Uterus (tissue), 4 donors: ENCODE measurements around the gene ARHGEF10L. TPM values are rescaled to one million over a fixed set of nuclear protein-coding genes. Genes with fewer than 3 reads are reported as not detected.

Experiments
- DNase-seq, 2 donors: peaks; one replicate each; pipeline ENCODE4 v3.0.0-alpha.2; 2019 to 2020
- H3K27ac ChIP-seq, 2 donors: fragments of 200-600 bp; sonication (generic); 1 replicate in 1 of 2; 2 replicates in 1 of 2; pipeline ENCODE4 v1.5.1; 2016 to 2018
- H3K27me3 ChIP-seq, 2 donors: fragments of 200-600 bp; sonication (generic); one replicate each; pipeline ENCODE4 v1.5.1; 2018 to 2019; ENCODE audit warnings: control low read depth in 1 of 2
- H3K36me3 ChIP-seq, 2 donors: fragments of 200-600 bp; sonication (generic); one replicate each; pipeline ENCODE4 v1.5.1; 2019; ENCODE audit warnings: control low read depth in 1 of 2
- H3K4me1 ChIP-seq, 2 donors: fragments of 200-600 bp; sonication (generic); one replicate each; pipeline ENCODE4 v1.5.1; 2018 to 2019; ENCODE audit warnings: control low read depth in 1 of 2
- H3K4me3 ChIP-seq, 2 donors: fragments of 200-600 bp; sonication (generic); 1 replicate in 1 of 2; 2 replicates in 1 of 2; pipeline ENCODE4 v1.5.1; 2018 to 2019; ENCODE audit warnings: mild to moderate bottlenecking in 1 of 2
- H3K9me3 ChIP-seq, 2 donors: fragments of 200-600 bp; sonication (generic); one replicate each; pipeline ENCODE4 v1.5.1; 2019; ENCODE audit warnings: control low read depth in 1 of 2
- POLR2A ChIP-seq, 2 donors: fragments of 450-650 bp; IDR thresholded peaks; one replicate each; pipeline ENCODE4 v1.6.1; 2016; ENCODE audit warnings: antibody characterized with exemption in 2 of 2, mild to moderate bottlenecking in 1 of 2, moderate library complexity in 1 of 2
- intact Hi-C: fragments of 100-400 bp; cut with DNase I; formaldehyde crosslinking; loops from one replicate; pipeline ENCODE4 v1.15.1; 2023; ENCODE audit warnings: low total_unique reads
- total RNA-seq, 4 donors: library from RNA; depleted of rRNA in 3 of 4; stranded (reverse); fragments of >200 nt in 3 of 4; gene quantifications; one replicate each; pipeline versions ENCODE4 v1.1.0 to v1.2.4, GENCODE V29; 2014 to 2023
- TF ChIP-seq, protein P1 (sequence below), 4 experiments: fragments of 200-600 bp in 2 of 4; fragments of 450-650 bp in 2 of 4; sonication (generic) in 2 of 4; IDR thresholded peaks; one replicate each; pipeline ENCODE4 v1.5.1; 2016 to 2019; ENCODE audit warnings: antibody characterized with exemption in 4 of 4, mild to moderate bottlenecking in 2 of 4, moderate library complexity in 1 of 4
- donor health status: DM: yes; HTN: yes; CAD: no.

ARHGEF10L gene
- total RNA-seq, 4 donors from 2014 or later = 5.6 to 61.9 (median 19.1) TPM

DNA sequence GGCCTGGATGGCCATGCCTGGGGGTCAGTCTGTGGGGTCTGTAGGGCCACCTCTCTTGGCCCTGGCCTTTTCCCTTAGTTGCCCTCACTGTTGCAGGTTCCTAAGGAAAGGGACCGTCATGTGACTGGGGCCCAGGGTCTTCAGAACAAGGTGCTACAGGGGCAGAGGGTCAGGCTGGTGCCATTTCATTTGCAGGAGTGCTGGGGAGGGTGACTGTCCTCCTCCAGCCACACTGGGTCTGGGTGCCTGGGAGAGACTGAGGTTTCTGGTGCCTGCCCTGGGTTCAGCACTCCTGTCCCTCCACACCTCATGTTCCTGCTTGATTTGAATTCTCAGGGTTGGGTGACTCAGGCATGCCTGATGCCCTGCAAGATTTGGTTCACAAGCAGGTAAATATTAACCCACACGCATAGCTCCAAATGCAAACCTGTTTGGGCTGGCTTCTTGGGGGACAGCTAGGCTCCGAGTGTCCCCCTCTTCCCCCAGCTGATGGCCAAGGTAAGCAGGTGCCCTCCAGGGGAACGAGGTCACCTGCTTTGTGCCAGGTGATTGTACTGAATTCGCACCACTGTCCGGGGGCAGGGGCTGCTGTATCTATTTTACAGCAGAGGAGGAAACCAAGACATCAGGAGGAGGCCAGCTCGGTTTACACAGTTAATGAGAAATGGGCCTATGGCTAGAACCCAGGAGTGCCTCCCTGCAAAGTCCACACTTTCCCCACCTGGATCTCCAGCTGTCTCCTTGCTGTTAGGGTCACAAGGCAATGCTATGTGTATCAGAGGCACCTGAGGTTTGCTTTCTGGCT, 20.3 kb downstream of the ARHGEF10L start:
- H3K4me1 ChIP-seq = peaks cover 0 to 3% of the 10 kb centered on the region in 2 donors
- no peak overlapping the region for H3K4me3 ChIP-seq
- DNase-seq = no peak
- peak overlapping the region; percentile 76 to 77 for H3K27ac ChIP-seq
- no peaks in the 10 kb centered on the region for H3K27me3 ChIP-seq
- intact Hi-C loops = no loop called here
- H3K36me3 ChIP-seq = no peaks in the 10 kb centered on the region
- H3K9me3 ChIP-seq = no peaks in the 10 kb centered on the region
- TF ChIP-seq, protein P1, sequence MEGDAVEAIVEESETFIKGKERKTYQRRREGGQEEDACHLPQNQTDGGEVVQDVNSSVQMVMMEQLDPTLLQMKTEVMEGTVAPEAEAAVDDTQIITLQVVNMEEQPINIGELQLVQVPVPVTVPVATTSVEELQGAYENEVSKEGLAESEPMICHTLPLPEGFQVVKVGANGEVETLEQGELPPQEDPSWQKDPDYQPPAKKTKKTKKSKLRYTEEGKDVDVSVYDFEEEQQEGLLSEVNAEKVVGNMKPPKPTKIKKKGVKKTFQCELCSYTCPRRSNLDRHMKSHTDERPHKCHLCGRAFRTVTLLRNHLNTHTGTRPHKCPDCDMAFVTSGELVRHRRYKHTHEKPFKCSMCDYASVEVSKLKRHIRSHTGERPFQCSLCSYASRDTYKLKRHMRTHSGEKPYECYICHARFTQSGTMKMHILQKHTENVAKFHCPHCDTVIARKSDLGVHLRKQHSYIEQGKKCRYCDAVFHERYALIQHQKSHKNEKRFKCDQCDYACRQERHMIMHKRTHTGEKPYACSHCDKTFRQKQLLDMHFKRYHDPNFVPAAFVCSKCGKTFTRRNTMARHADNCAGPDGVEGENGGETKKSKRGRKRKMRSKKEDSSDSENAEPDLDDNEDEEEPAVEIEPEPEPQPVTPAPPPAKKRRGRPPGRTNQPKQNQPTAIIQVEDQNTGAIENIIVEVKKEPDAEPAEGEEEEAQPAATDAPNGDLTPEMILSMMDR (IDR thresholded peaks at IDR 0.05) = no peak
- TF ChIP-seq POLR2A (IDR thresholded peaks at IDR 0.05) = no peak

DNA sequence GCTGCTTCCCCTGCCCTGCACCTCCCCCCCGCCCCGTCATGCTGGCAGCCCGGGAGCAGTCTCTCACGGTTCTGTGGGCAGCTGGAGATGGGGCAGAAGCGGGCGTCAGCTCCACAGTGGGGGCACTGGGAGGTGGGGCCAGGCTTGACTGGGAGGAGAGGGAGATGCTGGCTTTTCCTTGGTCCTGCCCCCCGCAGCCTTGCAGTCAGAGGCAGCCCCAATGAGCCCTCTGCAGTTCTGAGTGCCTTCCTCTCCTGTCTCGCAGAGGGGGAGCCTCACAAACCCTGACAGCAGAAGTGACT, 21.7 kb downstream of the ARHGEF10L start:
- DNase-seq = no peak
- intact Hi-C loops = no loop called here
- H3K27me3 ChIP-seq = no peaks in the 10 kb centered on the region
- no peak overlapping the region for H3K4me3 ChIP-seq
- no peaks in the 10 kb centered on the region for H3K36me3 ChIP-seq
- peaks cover 0 to 7% of the 10 kb centered on the region in 2 donors for H3K4me1 ChIP-seq
- TF ChIP-seq POLR2A (IDR thresholded peaks at IDR 0.05) = no peak
- TF ChIP-seq, protein P1 (IDR thresholded peaks at IDR 0.05) = no peak
- H3K9me3 ChIP-seq = no peaks in the 10 kb centered on the region
- peak overlapping the region; percentile 76 to 77 for H3K27ac ChIP-seq

DNA sequence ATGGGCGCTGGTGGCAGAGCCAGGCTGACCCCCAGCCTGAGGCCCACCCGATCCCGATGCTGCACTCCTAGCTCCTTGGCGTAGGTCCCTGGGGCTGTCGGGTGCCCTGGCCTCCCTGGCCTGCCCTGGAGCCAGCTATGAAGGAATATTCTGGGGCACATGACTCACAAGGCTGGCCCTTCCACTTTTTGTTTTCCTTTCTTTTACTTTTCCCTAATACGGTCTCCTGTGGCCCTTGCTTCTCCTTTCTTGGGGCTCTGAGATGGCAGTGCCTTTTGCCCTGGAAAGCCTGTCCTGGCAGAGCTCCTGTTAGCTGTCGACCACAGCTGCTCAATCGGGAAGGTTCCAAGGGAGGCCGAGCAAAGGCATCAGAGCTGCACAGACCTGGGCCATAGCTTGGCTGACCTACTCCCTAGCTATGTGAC, 22.1 kb downstream of the ARHGEF10L start:
- Histone ChIP-seq H3K4me3 (no peak overlapping the region), H3K27me3 (no peaks in the 10 kb centered on the region), H3K27ac (peak overlapping the region; percentile 76 to 77), H3K36me3 (no peaks in the 10 kb centered on the region), H3K9me3 (no peaks in the 10 kb centered on the region), H3K4me1 (peaks cover 0 to 7% of the 10 kb centered on the region in 2 donors)
- intact Hi-C loops = no loop called here
- TF ChIP-seq POLR2A (IDR thresholded peaks at IDR 0.05) = peak in 1 of 2 donors; percentile 15
- TF ChIP-seq, protein P1 (IDR thresholded peaks at IDR 0.05) = no peak
- peak; percentile 42 to 55 for DNase-seq

DNA sequence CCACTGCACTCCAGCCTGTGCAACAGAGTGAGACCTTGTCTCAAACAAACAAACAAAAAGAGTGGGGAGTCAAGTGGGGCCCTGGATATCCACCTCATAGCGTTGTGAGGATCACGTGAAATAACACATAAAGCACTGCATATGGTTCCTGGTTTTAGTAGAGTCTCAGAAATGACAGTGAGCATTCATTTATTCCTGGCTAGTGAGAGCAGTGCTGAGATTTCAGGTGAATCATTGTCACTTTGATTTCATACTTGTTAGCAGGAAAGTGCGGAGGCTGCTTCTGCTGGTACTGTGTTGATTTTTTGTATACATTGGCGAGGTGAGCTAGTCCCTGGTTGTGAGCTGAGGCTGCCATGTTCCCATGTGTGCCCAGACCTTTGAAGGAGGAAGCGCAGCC, 22.9 kb downstream of the ARHGEF10L start:
- no peak for TF ChIP-seq POLR2A (IDR thresholded peaks at IDR 0.05)
- TF ChIP-seq, protein P1 (IDR thresholded peaks at IDR 0.05) = no peak
- Histone ChIP-seq H3K4me1 (peaks cover 0 to 12% of the 10 kb centered on the region in 2 donors), H3K4me3 (no peak overlapping the region), H3K9me3 (no peaks in the 10 kb centered on the region), H3K27ac (peak overlapping the region; percentile 76 to 77), H3K36me3 (no peaks in the 10 kb centered on the region), H3K27me3 (no peaks in the 10 kb centered on the region)
- intact Hi-C loops = no loop called here
- DNase-seq = no peak

DNA sequence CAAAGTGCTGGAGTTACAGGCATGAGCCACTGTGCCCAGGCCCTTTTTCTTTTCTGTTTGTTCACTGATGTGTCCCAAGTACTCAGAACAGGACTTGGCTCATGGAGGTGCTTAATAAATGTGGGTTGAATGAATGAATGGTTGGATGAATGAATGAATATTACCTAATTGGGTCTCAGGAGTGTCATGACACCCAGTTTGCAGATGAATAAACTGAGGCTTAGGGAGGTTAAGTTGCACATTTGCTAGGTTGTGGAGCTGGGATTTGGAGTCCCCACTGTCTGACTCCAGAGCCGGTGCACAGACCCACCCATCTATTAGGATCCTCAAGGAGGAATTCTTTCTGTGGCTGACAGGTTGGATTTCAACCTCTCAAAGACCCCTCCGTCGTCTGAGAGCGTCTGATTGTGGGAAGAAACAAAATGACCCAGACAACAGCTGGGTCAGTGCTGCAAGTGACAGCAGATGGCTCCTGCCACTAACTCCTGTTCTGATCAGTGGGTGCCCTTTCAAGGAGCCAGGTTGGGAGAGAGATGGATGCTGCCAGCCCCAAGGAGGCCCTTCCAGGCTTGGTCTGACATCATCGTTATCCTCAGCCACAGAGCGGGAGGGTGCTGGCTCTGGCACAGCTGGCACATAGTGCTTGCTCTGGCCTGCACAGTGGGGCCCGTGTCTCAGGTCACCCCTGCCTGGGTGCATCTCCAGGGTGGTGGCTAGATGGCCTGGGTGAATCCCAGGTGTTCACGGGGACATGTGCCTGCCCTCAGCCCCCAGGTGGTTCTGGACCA, 24.2 kb downstream of the ARHGEF10L start:
- DNase-seq = no peak
- Histone ChIP-seq H3K9me3 (no peaks in the 10 kb centered on the region), H3K4me3 (no peak overlapping the region), H3K27ac (peak overlapping the region; percentile 92 to 99), H3K36me3 (no peaks in the 10 kb centered on the region), H3K27me3 (no peaks in the 10 kb centered on the region), H3K4me1 (peaks cover 0 to 24% of the 10 kb centered on the region in 2 donors)
- intact Hi-C loops = no loop called here
- TF ChIP-seq, protein P1 (IDR thresholded peaks at IDR 0.05) = no peak
- TF ChIP-seq POLR2A (IDR thresholded peaks at IDR 0.05) = no peak
